ENCODE data around the gene POLD4. TPM values are rescaled to one million over a fixed set of nuclear protein-coding genes. Genes with fewer than 3 reads are reported as not detected.

Gene POLD4
- total RNA-seq, 1 experiment from 2014 or later = 19.5 TPM

DNA sequence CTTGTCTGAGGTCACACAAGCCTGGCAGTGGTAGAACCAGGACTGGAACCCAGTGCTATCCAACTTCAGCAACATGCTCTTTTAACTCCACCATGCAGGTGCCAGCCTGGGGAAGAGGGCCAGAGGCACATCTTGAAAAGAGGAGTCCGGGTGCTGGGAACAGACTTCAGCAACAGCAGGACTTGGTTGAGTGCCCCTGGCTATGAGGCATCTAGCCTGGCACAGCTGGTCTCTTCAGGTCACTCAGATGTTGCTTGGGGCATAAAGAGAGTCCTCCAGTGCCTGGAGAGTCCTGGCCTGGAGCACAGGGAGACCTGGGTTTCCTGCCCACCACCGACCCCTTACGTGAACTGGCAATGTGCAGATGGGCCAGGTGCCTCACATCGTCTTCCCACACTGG is 25.2 kb upstream of the POLD4 start:
- Mint-ChIP-seq H3K9me3 (no peaks in the 10 kb centered on the region; a peak in 2 of 5 replicates), H3K4me3 (no peak overlapping the region; a peak in 1 of 5 replicates), H3K27me3 (ENCODE audit: low read depth) (peaks cover 68% of the 10 kb centered on the region), H3K4me1 (peaks cover 40 to 48% of the 10 kb centered on the region in 2 experiments), H3K36me3 (ENCODE audit: insufficient read depth in 1 of 3, low read depth in 3 of 3) (no peaks in the 10 kb centered on the region), H3K27ac (no peak overlapping the region; a peak in 1 of 7 replicates)
- TF ChIP-seq, protein P1, sequence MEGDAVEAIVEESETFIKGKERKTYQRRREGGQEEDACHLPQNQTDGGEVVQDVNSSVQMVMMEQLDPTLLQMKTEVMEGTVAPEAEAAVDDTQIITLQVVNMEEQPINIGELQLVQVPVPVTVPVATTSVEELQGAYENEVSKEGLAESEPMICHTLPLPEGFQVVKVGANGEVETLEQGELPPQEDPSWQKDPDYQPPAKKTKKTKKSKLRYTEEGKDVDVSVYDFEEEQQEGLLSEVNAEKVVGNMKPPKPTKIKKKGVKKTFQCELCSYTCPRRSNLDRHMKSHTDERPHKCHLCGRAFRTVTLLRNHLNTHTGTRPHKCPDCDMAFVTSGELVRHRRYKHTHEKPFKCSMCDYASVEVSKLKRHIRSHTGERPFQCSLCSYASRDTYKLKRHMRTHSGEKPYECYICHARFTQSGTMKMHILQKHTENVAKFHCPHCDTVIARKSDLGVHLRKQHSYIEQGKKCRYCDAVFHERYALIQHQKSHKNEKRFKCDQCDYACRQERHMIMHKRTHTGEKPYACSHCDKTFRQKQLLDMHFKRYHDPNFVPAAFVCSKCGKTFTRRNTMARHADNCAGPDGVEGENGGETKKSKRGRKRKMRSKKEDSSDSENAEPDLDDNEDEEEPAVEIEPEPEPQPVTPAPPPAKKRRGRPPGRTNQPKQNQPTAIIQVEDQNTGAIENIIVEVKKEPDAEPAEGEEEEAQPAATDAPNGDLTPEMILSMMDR (conservative IDR thresholded peaks at IDR 0.05) = no peak
- Histone ChIP-seq H3K27me3 (ENCODE audit: insufficient read depth, low read length) (peaks cover 10% of the 10 kb centered on the region; the same call in 1 of the 2 replicates), H4K20me1 (ENCODE audit: control insufficient read depth, insufficient read depth, insufficient read length) (no peaks in the 10 kb centered on the region), H2BK12ac (ENCODE audit: insufficient read length, low read depth, low read length) (no peak overlapping the region), H3K4me1 (ENCODE audit: insufficient read depth, low read length) (no peaks in the 10 kb centered on the region), H3K23me2 (ENCODE audit: insufficient read length, low read depth, low read length, poor library complexity, severe bottlenecking) (peaks cover 19% of the 10 kb centered on the region), H3T11ph (ENCODE audit: low read length) (no peak overlapping the region), H2AK5ac (ENCODE audit: insufficient read length, low read length) (no peak overlapping the region), H2BK15ac (ENCODE audit: low read depth, low read length) (no peak overlapping the region), H4K8ac (replicated peaks; ENCODE audit: insufficient read length, low read depth, low read length) (no peak overlapping the region), H3K79me2 (ENCODE audit: insufficient read depth, low read length) (no peaks in the 10 kb centered on the region), H3K79me1 (ENCODE audit: insufficient read depth, low read depth, low read length, poor library complexity, severe bottlenecking) (no peaks in the 10 kb centered on the region), H3K4ac (ENCODE audit: low read depth, low read length) (no peak overlapping the region), H3K9ac (ENCODE audit: extremely low read depth, insufficient read length, low read length) (no peak overlapping the region), H3K9me3 (ENCODE audit: control insufficient read depth, low read depth, low read length) (no peaks in the 10 kb centered on the region), H2AFZ (ENCODE audit: low read length) (no peak overlapping the region), H2BK120ac (ENCODE audit: low read depth, low read length, poor library complexity, severe bottlenecking) (no peak overlapping the region), H4K5ac (ENCODE audit: insufficient read length, low read depth, low read length) (no peak overlapping the region), H3K14ac (ENCODE audit: insufficient read depth, low read length) (no peak overlapping the region), H3K18ac (ENCODE audit: insufficient read length, low read depth, low read length) (no peak overlapping the region), H4K91ac (ENCODE audit: insufficient read length, low read depth, low read length) (no peak overlapping the region), H3K23ac (ENCODE audit: insufficient read length, low read depth, low read length) (no peak overlapping the region), H2BK20ac (ENCODE audit: low read depth, low read length, poor library complexity, severe bottlenecking) (no peak overlapping the region), H3K4me2 (ENCODE audit: insufficient read depth, insufficient read length, low read length) (no peak overlapping the region), H3K56ac (ENCODE audit: insufficient read length, low read depth, low read length) (no peak overlapping the region), H2BK5ac (ENCODE audit: insufficient read length, low read length) (no peak overlapping the region), H3K27ac (ENCODE audit: insufficient read length, low read depth, low read length) (no peak overlapping the region)
- WGBS (ENCODE audit: extremely low coverage, insufficient read length, low lambda C conversion rate) = no CpG with 5 or more reads among the region's 4 CpGs
- DNase-seq = no peak

Measured in H9 (cell line).